Thyroid gland (tissue), 4 donors: ENCODE measurements around the gene LEUTX.
"Not testable (repeated sequence)": the region's sequence is repeated elsewhere in the genome, so short reads cannot be mapped to it uniquely, and the experiment has no call there.

ENCODE experiments used
- CTCF ChIP-seq, 6 experiments: fragments of 200-600 bp in 3 of 6; fragments of 450-650 bp in 3 of 6; sonication (generic) in 3 of 6; IDR thresholded peaks; one replicate each; pipeline ENCODE4 v1.5.1; 2016 to 2019; ENCODE audit warnings: antibody characterized with exemption in 6 of 6, mild to moderate bottlenecking in 2 of 6, inconsistent platforms in 1 of 6, moderate library complexity in 1 of 6
- POLR2A ChIP-seq, 2 donors: fragments of 450-650 bp; IDR thresholded peaks; one replicate each; pipeline ENCODE4 v1.6.1; 2017; ENCODE audit warnings: antibody characterized with exemption in 2 of 2, mild to moderate bottlenecking in 2 of 2, moderate library complexity in 1 of 2

GRCh38 chr19:39761851-39762250, 16.8 kb upstream of the LEUTX start:
- TF ChIP-seq CTCF, POLR2A (IDR thresholded peaks at IDR 0.05): not testable (repeated sequence)
